ENCODE results near the gene ENDOV.
A peak's percentile ranks its signal among the peaks of the same experiment; 100 is the strongest.

The ENDOV gene

GRCh38 chr17:80431246-80432195 is 16.6 kb downstream of the ENDOV start:
- no peak for DNase-seq (ENCODE audit: low read depth in 2 of 2)

GRCh38 chr17:80432350-80432955 is 17.5 kb downstream of the ENDOV start:
- no peak for DNase-seq (ENCODE audit: low read depth in 2 of 2)

- DNase-seq (ENCODE audit: low read depth in 2 of 2), result no peak
Measured at GRCh38 chr17:80432961-80433550, 18.1 kb downstream of the ENDOV start.

- no peak for DNase-seq (ENCODE audit: low read depth in 2 of 2)
Measured at GRCh38 chr17:80433916-80434666, 19.1 kb downstream of the ENDOV start.

- no peak for DNase-seq (ENCODE audit: low read depth in 2 of 2)
Measured at GRCh38 chr17:80437532-80437931, 22.6 kb downstream of the ENDOV start.

- no peak for DNase-seq (ENCODE audit: low read depth in 2 of 2)
Measured at GRCh38 chr17:80438806-80439205, 23.8 kb downstream of the ENDOV start.

- DNase-seq (ENCODE audit: low read depth in 2 of 2), result no peak
Measured at GRCh38 chr17:80439499-80439898, 24.5 kb downstream of the ENDOV start.

GRCh38 chr17:80441133-80441578 is 26.2 kb downstream of the ENDOV start:
- DNase-seq (ENCODE audit: low read depth in 2 of 2), result peak in 1 of 2 donors; percentile 20

GRCh38 chr17:80441598-80442322 is 26.8 kb downstream of the ENDOV start:
- no peak for DNase-seq (ENCODE audit: low read depth in 2 of 2)

GRCh38 chr17:80442323-80442659 is 27.3 kb downstream of the ENDOV start:
- no peak for DNase-seq (ENCODE audit: low read depth in 2 of 2)

GRCh38 chr17:80442764-80443163 is 27.8 kb downstream of the ENDOV start:
- no peak for DNase-seq (ENCODE audit: low read depth in 2 of 2)

- no peak for DNase-seq (ENCODE audit: low read depth in 2 of 2)
Measured at GRCh38 chr17:80443498-80443897, 28.5 kb downstream of the ENDOV start.

GRCh38 chr17:80443916-80444643 is 29.1 kb downstream of the ENDOV start:
- no peak for DNase-seq (ENCODE audit: low read depth in 2 of 2)

- no peak for DNase-seq (ENCODE audit: low read depth in 2 of 2)
Measured at GRCh38 chr17:80444644-80444979, 29.6 kb downstream of the ENDOV start.

GRCh38 chr17:80445007-80445725 is 30.2 kb downstream of the ENDOV start:
- DNase-seq (ENCODE audit: low read depth in 2 of 2), result no peak

GRCh38 chr17:80445726-80446110 is 30.8 kb downstream of the ENDOV start:
- DNase-seq (ENCODE audit: low read depth in 2 of 2), result no peak

- no peak for DNase-seq (ENCODE audit: low read depth in 2 of 2)
Measured at GRCh38 chr17:80446645-80447405, 31.9 kb downstream of the ENDOV start.

GRCh38 chr17:80447790-80448189 is 32.8 kb downstream of the ENDOV start:
- DNase-seq (ENCODE audit: low read depth in 2 of 2), result no peak

- no peak for DNase-seq (ENCODE audit: low read depth in 2 of 2)
Measured at GRCh38 chr17:80449194-80449929, 34.4 kb downstream of the ENDOV start.
